HCT116 (cell line): ENCODE measurements around the gene PCNT.

Source experiments
- CTCF ChIP-seq, 3 experiments: fragments of 200-600 bp in 1 of 3; sonication (generic) in 1 of 3; IDR thresholded peaks in 2 of 3; conservative IDR thresholded peaks in 1 of 3; 2 replicates each; pipeline ENCODE4 v1.5.1; 2012 to 2017; ENCODE audit warnings: low read depth in 2 of 3, low read length in 2 of 3, antibody characterized with exemption in 1 of 3, borderline replicate concordance in 1 of 3, control low read depth in 1 of 3, mild to moderate bottlenecking in 1 of 3, mixed read lengths in 1 of 3, mixed run types in 1 of 3, moderate library complexity in 1 of 3; ENCODE audit not compliant: insufficient read depth in 1 of 3
- POLR2A ChIP-seq: IDR thresholded peaks from 2 replicates; pipeline ENCODE4 v1.7.0; 2011; ENCODE audit warnings: borderline replicate concordance; ENCODE audit not compliant: insufficient read depth, insufficient read length; ENCODE audit errors: extremely low read depth

GRCh38 chr21:46431448-46431847, 107.5 kb downstream of the PCNT start:
- TF ChIP-seq CTCF (IDR thresholded peaks at IDR 0.05 in 2 of 3, conservative IDR thresholded peaks at IDR 0.05 in 1 of 3; ENCODE audit: borderline replicate concordance in 1 of 3, insufficient read depth in 1 of 3, low read depth in 2 of 3, low read length in 2 of 3) (no peak), POLR2A (no peak)
